Measurements from ENCODE around the gene MYH13.

The MYH13 gene

DNA sequence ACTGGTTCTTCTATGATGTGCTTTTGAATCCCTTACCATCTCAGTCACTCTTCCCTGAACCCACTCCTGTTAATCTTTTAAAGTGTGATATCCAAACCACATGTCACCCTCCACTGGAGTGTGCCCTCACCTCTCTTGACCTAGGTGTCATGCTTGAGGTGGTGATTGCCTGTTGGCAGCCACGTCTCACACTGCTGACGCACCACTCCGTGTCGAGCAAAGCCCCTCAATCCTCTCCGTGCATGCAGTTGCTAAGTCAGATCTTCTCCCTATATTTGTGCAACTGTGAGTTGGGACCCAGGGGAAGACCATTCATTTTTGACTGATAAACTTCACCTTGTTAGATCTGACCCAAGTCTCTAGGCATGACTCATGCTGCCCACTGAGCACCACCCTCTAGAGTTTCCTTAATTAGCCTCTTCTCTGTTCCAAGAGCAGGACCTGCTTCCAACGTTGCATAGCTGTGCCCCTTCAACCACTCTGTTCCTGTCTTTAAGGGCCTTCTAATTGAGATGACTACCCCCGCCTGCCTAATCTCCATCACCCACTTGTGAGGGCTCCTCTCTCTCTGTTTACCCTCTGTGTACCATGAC is 2.7 kb downstream of the MYH13 start:
- DNase-seq (ENCODE audit: low spot score), result no peak
- no peaks in the 10 kb centered on the region for H3K9me3 Mint-ChIP-seq
- H3K27ac Mint-ChIP-seq, result no peak overlapping the region
- H3K36me3 Mint-ChIP-seq (ENCODE audit: low read depth), result no peaks in the 10 kb centered on the region
- no peaks in the 10 kb centered on the region for H3K4me1 Mint-ChIP-seq (ENCODE audit: low read depth)
- peaks cover 3% of the 10 kb centered on the region for H3K27me3 Mint-ChIP-seq (ENCODE audit: low read depth)
- no peak overlapping the region for H3K4me3 Mint-ChIP-seq

- Mint-ChIP-seq H3K27ac (no peak overlapping the region), H3K9me3 (no peaks in the 10 kb centered on the region), H3K4me1 (ENCODE audit: low read depth) (no peaks in the 10 kb centered on the region), H3K4me3 (no peak overlapping the region), H3K36me3 (ENCODE audit: low read depth) (no peaks in the 10 kb centered on the region), H3K27me3 (ENCODE audit: low read depth) (peaks cover 3% of the 10 kb centered on the region)
- no peak for DNase-seq (ENCODE audit: low spot score)
These were observed 3.6 kb downstream of the MYH13 start for GRCh38 chr17:10369239-10369638.

- no peaks in the 10 kb centered on the region for H3K36me3 Mint-ChIP-seq (ENCODE audit: low read depth)
- DNase-seq (ENCODE audit: low spot score), result no peak
- H3K27me3 Mint-ChIP-seq (ENCODE audit: low read depth), result peaks cover 3% of the 10 kb centered on the region
- no peak overlapping the region for H3K4me3 Mint-ChIP-seq
- H3K27ac Mint-ChIP-seq, result no peak overlapping the region
- no peaks in the 10 kb centered on the region for H3K4me1 Mint-ChIP-seq (ENCODE audit: low read depth)
- no peaks in the 10 kb centered on the region for H3K9me3 Mint-ChIP-seq
These were observed 4.2 kb downstream of the MYH13 start for GRCh38 chr17:10368561-10368960.

GRCh38 chr17:10360578-10360977 is 12.2 kb downstream of the MYH13 start:
- no peaks in the 10 kb centered on the region for H3K4me1 Mint-ChIP-seq (ENCODE audit: low read depth)
- H3K9me3 Mint-ChIP-seq, result no peaks in the 10 kb centered on the region
- H3K4me3 Mint-ChIP-seq, result no peak overlapping the region
- H3K27me3 Mint-ChIP-seq (ENCODE audit: low read depth), result no peaks in the 10 kb centered on the region
- H3K36me3 Mint-ChIP-seq (ENCODE audit: low read depth), result no peaks in the 10 kb centered on the region
- no peak for DNase-seq (ENCODE audit: low spot score)
- H3K27ac Mint-ChIP-seq, result no peak overlapping the region

- no peaks in the 10 kb centered on the region for H3K27me3 Mint-ChIP-seq (ENCODE audit: low read depth)
- no peak for DNase-seq (ENCODE audit: low spot score)
These were observed 15.0 kb downstream of the MYH13 start for GRCh38 chr17:10357768-10358167.

GRCh38 chr17:10354651-10355050 is 18.2 kb downstream of the MYH13 start:
- H3K36me3 Mint-ChIP-seq (ENCODE audit: low read depth), result no peaks in the 10 kb centered on the region
- H3K4me3 Mint-ChIP-seq, result no peak overlapping the region
- no peak overlapping the region for H3K27ac Mint-ChIP-seq
- H3K9me3 Mint-ChIP-seq, result no peaks in the 10 kb centered on the region
- no peak for DNase-seq (ENCODE audit: low spot score)
- H3K4me1 Mint-ChIP-seq (ENCODE audit: low read depth), result no peaks in the 10 kb centered on the region
- no peaks in the 10 kb centered on the region for H3K27me3 Mint-ChIP-seq (ENCODE audit: low read depth)

More at GRCh38 chr17:10357768-10358167, 15.0 kb downstream of the MYH13 start:
- Mint-ChIP-seq H3K9me3 (no peaks in the 10 kb centered on the region), H3K36me3 (ENCODE audit: low read depth) (no peaks in the 10 kb centered on the region), H3K27ac (no peak overlapping the region), H3K4me1 (ENCODE audit: low read depth) (no peaks in the 10 kb centered on the region), H3K4me3 (no peak overlapping the region)

DNA sequence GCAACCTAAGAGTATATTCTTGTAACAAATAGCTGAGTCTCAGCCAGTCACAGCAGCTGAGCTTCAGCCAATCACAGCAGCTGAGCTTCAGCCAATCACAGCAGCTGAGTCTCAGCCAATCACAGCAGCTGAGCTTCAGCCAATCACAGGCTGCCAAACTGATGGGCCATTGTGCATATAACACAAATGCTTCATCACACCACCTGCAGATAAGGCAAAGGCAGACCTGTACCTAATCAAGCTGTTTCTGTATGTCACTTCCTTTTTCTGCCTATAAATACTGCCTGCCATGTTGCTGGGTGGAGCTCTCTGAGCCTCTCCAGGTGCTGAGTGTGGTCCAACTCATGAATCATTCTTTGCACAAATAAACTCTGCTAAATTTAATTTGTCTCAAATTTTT is 19.9 kb downstream of the MYH13 start:
- Mint-ChIP-seq H3K36me3 (ENCODE audit: low read depth) (no peaks in the 10 kb centered on the region), H3K27me3 (ENCODE audit: low read depth) (no peaks in the 10 kb centered on the region), H3K9me3 (no peaks in the 10 kb centered on the region), H3K27ac (no peak overlapping the region), H3K4me3 (no peak overlapping the region), H3K4me1 (ENCODE audit: low read depth) (no peaks in the 10 kb centered on the region)
- no peak for DNase-seq (ENCODE audit: low spot score)

GRCh38 chr17:10349403-10349802 is 23.4 kb downstream of the MYH13 start:
- Mint-ChIP-seq H3K9me3 (no peaks in the 10 kb centered on the region), H3K27me3 (ENCODE audit: low read depth) (no peaks in the 10 kb centered on the region), H3K4me3 (no peak overlapping the region), H3K27ac (no peak overlapping the region), H3K4me1 (ENCODE audit: low read depth) (no peaks in the 10 kb centered on the region), H3K36me3 (ENCODE audit: low read depth) (no peaks in the 10 kb centered on the region)
- no peak for DNase-seq (ENCODE audit: low spot score)

DNA sequence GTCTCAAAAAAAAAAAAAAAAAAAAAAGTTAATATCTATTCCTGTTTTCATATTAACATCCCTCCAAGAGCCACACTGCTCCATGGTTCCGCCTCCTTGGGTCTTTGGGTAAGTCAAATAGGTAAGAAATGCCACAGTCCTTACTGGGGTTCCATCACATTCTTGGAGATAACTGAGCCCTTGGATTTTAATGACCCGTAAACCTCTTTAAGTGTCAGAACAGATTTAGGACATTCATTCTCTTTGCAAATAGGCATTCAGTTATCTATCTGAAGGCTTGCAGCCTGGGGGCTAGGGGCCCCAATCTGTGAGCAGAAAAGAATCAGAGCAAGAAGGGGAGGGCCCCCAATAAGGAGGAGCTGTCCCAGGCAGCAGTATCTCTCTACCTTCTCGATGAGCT is 28.0 kb downstream of the MYH13 start:
- no peak for DNase-seq (ENCODE audit: low spot score)
- Mint-ChIP-seq H3K9me3 (no peaks in the 10 kb centered on the region), H3K27me3 (ENCODE audit: low read depth) (no peaks in the 10 kb centered on the region), H3K36me3 (ENCODE audit: low read depth) (no peaks in the 10 kb centered on the region), H3K4me3 (no peak overlapping the region), H3K4me1 (ENCODE audit: low read depth) (no peaks in the 10 kb centered on the region), H3K27ac (no peak overlapping the region)

DNA sequence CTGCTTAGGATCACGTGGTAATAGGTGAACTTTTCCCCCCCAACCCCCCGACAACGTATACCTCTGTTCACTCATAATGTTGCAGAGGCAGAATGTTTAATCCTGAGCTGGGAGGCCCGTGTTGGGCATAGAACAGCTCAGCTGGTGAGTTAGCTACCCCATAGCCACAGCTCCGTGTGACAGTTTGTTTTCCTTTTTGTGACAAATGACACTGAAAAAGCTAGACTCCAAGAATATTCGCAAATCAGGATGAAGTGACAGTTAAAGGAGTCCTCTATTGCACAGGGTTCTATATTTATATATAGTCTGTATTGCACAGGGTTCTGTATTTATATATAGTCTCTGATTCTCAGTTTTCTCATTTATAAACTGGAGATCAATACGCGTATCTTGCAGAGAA is 33.8 kb downstream of the MYH13 start:
- H3K36me3 Mint-ChIP-seq (ENCODE audit: low read depth), result no peaks in the 10 kb centered on the region
- no peaks in the 10 kb centered on the region for H3K9me3 Mint-ChIP-seq
- H3K4me1 Mint-ChIP-seq (ENCODE audit: low read depth), result no peaks in the 10 kb centered on the region
- H3K4me3 Mint-ChIP-seq, result no peak overlapping the region
- H3K27me3 Mint-ChIP-seq (ENCODE audit: low read depth), result no peaks in the 10 kb centered on the region
- no peak for DNase-seq (ENCODE audit: low spot score)
- no peak overlapping the region for H3K27ac Mint-ChIP-seq

- Mint-ChIP-seq H3K36me3 (ENCODE audit: low read depth) (no peaks in the 10 kb centered on the region), H3K27ac (no peak overlapping the region), H3K9me3 (no peaks in the 10 kb centered on the region), H3K27me3 (ENCODE audit: low read depth) (no peaks in the 10 kb centered on the region), H3K4me3 (no peak overlapping the region), H3K4me1 (ENCODE audit: low read depth) (no peaks in the 10 kb centered on the region)
- DNase-seq (ENCODE audit: low spot score), result no peak
These were observed 34.8 kb downstream of the MYH13 start for GRCh38 chr17:10337976-10338375.

DNA sequence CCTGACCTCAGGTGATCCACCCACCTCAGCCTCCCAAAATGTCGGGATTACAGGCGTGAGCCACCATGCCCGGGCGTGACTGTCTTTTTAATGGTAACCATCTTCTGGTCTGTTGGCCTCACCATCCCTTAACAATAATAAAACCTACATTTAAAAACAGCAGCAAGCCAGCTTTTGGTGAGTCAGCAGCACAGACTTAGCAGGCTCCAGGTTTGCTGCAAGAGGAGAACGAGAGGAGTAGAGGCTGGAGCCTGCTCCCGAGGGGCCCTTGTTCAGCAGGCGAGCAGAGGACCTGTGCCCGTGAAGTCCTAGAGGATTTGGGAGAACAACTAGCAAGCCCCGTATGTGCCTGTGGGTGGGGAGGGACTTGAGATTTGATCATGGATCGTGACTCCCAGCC is 35.7 kb downstream of the MYH13 start:
- no peak for DNase-seq (ENCODE audit: low spot score)
- H3K36me3 Mint-ChIP-seq (ENCODE audit: low read depth), result no peaks in the 10 kb centered on the region
- H3K4me1 Mint-ChIP-seq (ENCODE audit: low read depth), result no peaks in the 10 kb centered on the region
- no peaks in the 10 kb centered on the region for H3K9me3 Mint-ChIP-seq
- no peak overlapping the region for H3K27ac Mint-ChIP-seq
- H3K27me3 Mint-ChIP-seq (ENCODE audit: low read depth), result no peaks in the 10 kb centered on the region
- no peak overlapping the region for H3K4me3 Mint-ChIP-seq

- no peak for DNase-seq (ENCODE audit: low spot score)
- no peaks in the 10 kb centered on the region for H3K36me3 Mint-ChIP-seq (ENCODE audit: low read depth)
- no peaks in the 10 kb centered on the region for H3K27me3 Mint-ChIP-seq (ENCODE audit: low read depth)
- H3K4me1 Mint-ChIP-seq (ENCODE audit: low read depth), result no peaks in the 10 kb centered on the region
- H3K4me3 Mint-ChIP-seq, result no peak overlapping the region
- no peaks in the 10 kb centered on the region for H3K9me3 Mint-ChIP-seq
- no peak overlapping the region for H3K27ac Mint-ChIP-seq
These were observed 36.4 kb downstream of the MYH13 start for GRCh38 chr17:10336393-10336792.

DNA sequence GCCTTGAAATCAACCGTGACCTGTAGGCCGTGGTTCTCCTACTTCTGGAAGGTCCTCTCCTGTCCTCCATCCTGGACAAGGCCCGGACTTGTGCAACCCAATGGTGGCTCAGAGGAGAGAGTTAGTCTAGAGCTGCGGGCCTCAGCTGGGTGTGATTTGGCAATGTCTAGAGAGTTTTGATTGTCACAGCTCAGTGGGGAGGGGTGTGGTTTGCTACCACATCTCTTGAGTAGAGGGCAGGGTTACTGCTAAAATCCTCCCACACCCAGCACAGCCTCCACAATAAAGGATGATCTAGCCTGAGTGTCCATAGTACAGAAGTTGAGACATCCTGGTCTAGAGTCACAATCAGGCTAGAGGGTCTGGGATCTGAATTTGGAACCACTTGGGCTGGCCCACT is 40.3 kb downstream of the MYH13 start:
- H3K27ac Mint-ChIP-seq, result no peak overlapping the region
- no peak overlapping the region for H3K4me3 Mint-ChIP-seq
- H3K9me3 Mint-ChIP-seq, result no peaks in the 10 kb centered on the region
- no peaks in the 10 kb centered on the region for H3K4me1 Mint-ChIP-seq (ENCODE audit: low read depth)
- DNase-seq (ENCODE audit: low spot score), result no peak
- no peaks in the 10 kb centered on the region for H3K36me3 Mint-ChIP-seq (ENCODE audit: low read depth)
- no peaks in the 10 kb centered on the region for H3K27me3 Mint-ChIP-seq (ENCODE audit: low read depth)

Measured in T-helper 2 cell treated with Interferon-gamma antibody and Interleukin-4, amounts not matched to agents 5 μg/mL and 100 μg/mL, for 36 hours (primary cell).